HepG2 (cell line): Measurements from ENCODE around the gene PTPN12. TPM values are rescaled to one million over a fixed set of nuclear protein-coding genes. Genes with fewer than 3 reads are reported as not detected.

Source experiments
- CHD4 ChIP-seq: fragments of 200-600 bp; sonication (generic); IDR thresholded peaks from 2 replicates; pipeline ENCODE4 v1.7.0; 2017; ENCODE audit warnings: mild to moderate bottlenecking, low read length, borderline replicate concordance
- FOXA1 ChIP-seq, 2 experiments: fragments of 450-650 bp in 1 of 2; sonication (generic) in 1 of 2; formaldehyde crosslinking in 1 of 2; IDR thresholded peaks; 2 replicates each; pipeline versions ENCODE4 v1.4.0 to v1.6.1; 2016 to 2020; ENCODE audit warnings: missing genetic modification reagents in 1 of 2
- GTF3A ChIP-seq: sonication (generic); formaldehyde crosslinking; conservative IDR thresholded peaks from 2 replicates; pipeline ENCODE4 v1.4.0; 2020; ENCODE audit warnings: mild to moderate bottlenecking, missing genetic modification reagents
- HHEX ChIP-seq: IDR thresholded peaks from 2 replicates; pipeline ENCODE4 v1.6.1; 2016; ENCODE audit warnings: control low read depth
- KDM4B ChIP-seq: sonication (generic); formaldehyde crosslinking; IDR thresholded peaks from 2 replicates; pipeline ENCODE4 v1.4.0; 2020; ENCODE audit warnings: missing genetic modification reagents
- MATR3 ChIP-seq: sonication (generic); formaldehyde crosslinking; IDR thresholded peaks from 2 replicates; pipeline ENCODE4 v1.4.0; 2020; ENCODE audit warnings: missing genetic modification reagents
- MBNL3 ChIP-seq: fragments of 250-450 bp; sonication (Bioruptor Pico); conservative IDR thresholded peaks from 2 replicates; pipeline ENCODE4 v1.8.0; 2022; ENCODE audit warnings: mild to moderate bottlenecking, inconsistent platforms
- POGK ChIP-seq: sonication (generic); formaldehyde crosslinking; conservative IDR thresholded peaks from 2 replicates; pipeline ENCODE4 v1.8.0; 2022; ENCODE audit warnings: mild to moderate bottlenecking, moderate library complexity, missing genetic modification reagents
- PRDM4 ChIP-seq: sonication (generic); formaldehyde crosslinking; IDR thresholded peaks from 2 replicates; pipeline ENCODE4 v1.9.0; 2021; ENCODE audit warnings: missing genetic modification reagents, borderline replicate concordance
- RAD51 ChIP-seq: fragments of 450-650 bp; IDR thresholded peaks from 2 replicates; pipeline ENCODE4 v1.6.1; 2016; ENCODE audit warnings: borderline replicate concordance
- SPEN ChIP-seq: sonication (generic); formaldehyde crosslinking; IDR thresholded peaks from 2 replicates; pipeline ENCODE4 v1.5.1; 2020; ENCODE audit warnings: low read depth, mild to moderate bottlenecking, missing genetic modification reagents
- ZBTB20 ChIP-seq: sonication (generic); formaldehyde crosslinking; IDR thresholded peaks from 2 replicates; pipeline ENCODE4 v1.8.1; 2023; ENCODE audit warnings: missing genetic modification reagents, low read depth, mild to moderate bottlenecking, borderline replicate concordance
- ZC3H4 ChIP-seq: sonication (generic); formaldehyde crosslinking; IDR thresholded peaks from 2 replicates; pipeline ENCODE4 v1.4.0; 2020; ENCODE audit warnings: missing genetic modification reagents, borderline replicate concordance
- ZFAT ChIP-seq: sonication (generic); formaldehyde crosslinking; conservative IDR thresholded peaks from 2 replicates; pipeline ENCODE4 v1.8.1; 2023; ENCODE audit warnings: missing genetic modification reagents, inconsistent platforms
- ZFYVE20 ChIP-seq: sonication (generic); formaldehyde crosslinking; IDR thresholded peaks from 2 replicates; pipeline ENCODE4 v1.8.0; 2023; ENCODE audit warnings: low read depth, mild to moderate bottlenecking, moderate library complexity, missing genetic modification reagents, borderline replicate concordance
- ZKSCAN5 ChIP-seq: sonication (generic); formaldehyde crosslinking; IDR thresholded peaks from 2 replicates; pipeline ENCODE4 v1.5.1; 2020; ENCODE audit warnings: mild to moderate bottlenecking, missing genetic modification reagents
- ZNF225 ChIP-seq: sonication (generic); formaldehyde crosslinking; IDR thresholded peaks from 2 replicates; pipeline ENCODE4 v1.4.0; 2020; ENCODE audit warnings: mild to moderate bottlenecking, missing genetic modification reagents
- ZNF572 ChIP-seq: sonication (generic); formaldehyde crosslinking; IDR thresholded peaks from 2 replicates; pipeline ENCODE4 v1.5.1; 2020; ENCODE audit warnings: mild to moderate bottlenecking, missing genetic modification reagents
- ZNF605 ChIP-seq: sonication (generic); formaldehyde crosslinking; IDR thresholded peaks from 2 replicates; pipeline ENCODE4 v1.8.0; 2022; ENCODE audit warnings: mild to moderate bottlenecking, missing genetic modification reagents
- ZNF710 ChIP-seq: sonication (generic); formaldehyde crosslinking; IDR thresholded peaks from 2 replicates; pipeline ENCODE4 v1.5.0; 2020; ENCODE audit warnings: mild to moderate bottlenecking, missing genetic modification reagents, borderline replicate concordance
- ZNF781 ChIP-seq: sonication (generic); formaldehyde crosslinking; IDR thresholded peaks from 2 replicates; pipeline ENCODE4 v1.5.1; 2020; ENCODE audit warnings: borderline replicate concordance, mild to moderate bottlenecking, missing genetic modification reagents; ENCODE audit errors: not compliant biosample characterization
- ZNF792 ChIP-seq: IDR thresholded peaks from 2 replicates; pipeline ENCODE4 v1.6.1; 2016
- polyA plus RNA-seq, 8 experiments: library from polyadenylated mRNA; depleted of rRNA in 3 of 8; stranded (reverse) in 7 of 8; unstranded in 1 of 8; fragments of >200 nt; fragmentation: Illumina TruSeq in 4 of 8; extraction: Trizol in 4 of 8; gene quantifications; 2 replicates each; pipeline versions ENCODE4 v1.2.1 to v1.2.3, GENCODE V29; 2011 to 2016; ENCODE audit warnings: low read depth in 4 of 8, missing spikeins in 1 of 8, mixed read lengths in 1 of 8; ENCODE audit not compliant: insufficient read depth in 1 of 8
- total RNA-seq, 5 experiments: library from RNA; depleted of rRNA; stranded (reverse); fragments of >200 nt; fragmentation: Illumina TruSeq; extraction: Trizol; gene quantifications; 2 replicates each; pipeline ENCODE4 v1.2.3, GENCODE V29; 2016; ENCODE audit warnings: low read depth in 1 of 5
- TF ChIP-seq, protein P1 (sequence below): sonication (generic); formaldehyde crosslinking; IDR thresholded peaks from 2 replicates; pipeline ENCODE4 v1.8.1; 2022; ENCODE audit warnings: mild to moderate bottlenecking, missing genetic modification reagents

The PTPN12 gene
- total and polyA plus RNA-seq, 2 of the 13 experiments (the other 11 are each of a cell fraction or from before 2014, with no cell fraction given): 22.9 to 56.8 TPM

- TF ChIP-seq, protein P1, sequence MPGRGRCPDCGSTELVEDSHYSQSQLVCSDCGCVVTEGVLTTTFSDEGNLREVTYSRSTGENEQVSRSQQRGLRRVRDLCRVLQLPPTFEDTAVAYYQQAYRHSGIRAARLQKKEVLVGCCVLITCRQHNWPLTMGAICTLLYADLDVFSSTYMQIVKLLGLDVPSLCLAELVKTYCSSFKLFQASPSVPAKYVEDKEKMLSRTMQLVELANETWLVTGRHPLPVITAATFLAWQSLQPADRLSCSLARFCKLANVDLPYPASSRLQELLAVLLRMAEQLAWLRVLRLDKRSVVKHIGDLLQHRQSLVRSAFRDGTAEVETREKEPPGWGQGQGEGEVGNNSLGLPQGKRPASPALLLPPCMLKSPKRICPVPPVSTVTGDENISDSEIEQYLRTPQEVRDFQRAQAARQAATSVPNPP (CRISPR knock-in tag): 0 out of 2 replicates have a peak, but pooled peaks have one; percentile 18
- TF ChIP-seq PRDM4 (CRISPR knock-in tag) (no peak), ZNF605 (CRISPR knock-in tag) (0 out of 2 replicates have a peak, but pooled peaks have one; percentile 26), ZFYVE20 (no peak), ZNF792 (CRISPR knock-in tag) (no peak), ZC3H4 (CRISPR knock-in tag) (no peak), KDM4B (CRISPR knock-in tag) (no peak), CHD4 (no peak), MBNL3 (no peak), HHEX (CRISPR knock-in tag) (0 out of 2 replicates have a peak, but pooled peaks have one; percentile 22), ZNF781 (no peak), ZKSCAN5 (no peak), ZBTB20 (CRISPR knock-in tag) (peak; percentile 18; the same call in 1 of the 2 replicates), POGK (CRISPR knock-in tag) (0 out of 2 replicates have a peak, but pooled peaks have one; percentile 29), SPEN (CRISPR knock-in tag) (no peak), MATR3 (CRISPR knock-in tag) (no peak), ZNF572 (CRISPR knock-in tag) (no peak), RAD51 (no peak), GTF3A (CRISPR knock-in tag) (no peak), ZNF710 (CRISPR knock-in tag) (peak; percentile 85; the same call in 1 of the 2 replicates), ZFAT (no peak), FOXA1 (IDR thresholded peaks at IDR 0.05) (no peak), FOXA1 (CRISPR knock-in tag; IDR thresholded peaks at IDR 0.05) (peak; percentile 95), ZNF225 (CRISPR knock-in tag) (no peak)
Observed at GRCh38 chr7:77575187-77575586, 38.1 kb downstream of the PTPN12 start (continued).
